GM19463 (cell line): ENCODE measurements around the gene SLC5A3.
A peak's percentile ranks its signal among the peaks of the same experiment; 100 is the strongest.

Experiments used
- ATAC-seq: cut with Tn5 transposase; IDR thresholded peaks from one replicate; pipeline ENCODE4 v1.9.1; 2021; ENCODE audit warnings: mild to moderate bottlenecking, moderate library complexity; ENCODE audit not compliant: unreplicated experiment

The SLC5A3 gene

DNA sequence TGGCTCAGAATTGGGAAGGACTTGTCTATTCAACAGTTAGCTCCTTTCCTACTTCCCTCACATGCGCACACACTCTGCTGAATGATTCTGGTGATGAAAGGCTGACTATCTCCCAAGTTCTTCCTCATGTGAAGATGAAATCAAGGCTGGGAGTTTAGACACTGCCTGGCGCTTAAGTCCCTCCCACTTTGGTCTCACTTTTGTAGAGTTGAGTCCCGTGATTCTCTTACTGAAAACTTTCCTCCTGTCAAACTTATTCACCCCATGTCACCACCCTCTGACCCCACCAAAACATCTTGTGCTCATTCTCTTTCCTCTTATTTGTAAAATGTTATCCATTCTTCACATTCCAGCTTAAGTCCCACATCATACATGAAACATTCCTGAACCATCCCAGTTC, 8.4 kb upstream of the SLC5A3 start:
- no peak for ATAC-seq

DNA sequence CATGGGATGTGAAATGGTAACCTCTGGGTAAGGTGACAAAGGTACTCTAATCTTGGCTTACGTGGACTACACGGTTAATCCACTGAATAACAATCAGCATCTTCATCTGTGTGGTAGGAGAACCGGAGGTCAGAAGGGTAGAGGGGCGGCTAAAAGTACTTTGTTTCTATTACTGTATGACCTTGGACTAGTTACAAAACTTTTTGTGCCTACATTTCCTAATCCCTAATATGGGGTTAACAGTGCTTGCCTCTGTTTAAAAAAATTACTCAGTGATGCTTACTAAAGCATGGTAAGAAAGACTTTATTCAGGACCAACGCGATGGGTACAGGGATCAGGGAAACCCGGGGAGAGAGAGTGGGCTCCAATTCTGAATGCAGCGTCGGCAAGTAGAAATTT, 1.7 kb upstream of the SLC5A3 start:
- no peak for ATAC-seq

GRCh38 chr21:34072145-34073031, 990 bp upstream of the SLC5A3 start:
- no peak for ATAC-seq

GRCh38 chr21:34073749-34074282, 438 bp downstream of the SLC5A3 start:
- ATAC-seq: peak; percentile 46

DNA sequence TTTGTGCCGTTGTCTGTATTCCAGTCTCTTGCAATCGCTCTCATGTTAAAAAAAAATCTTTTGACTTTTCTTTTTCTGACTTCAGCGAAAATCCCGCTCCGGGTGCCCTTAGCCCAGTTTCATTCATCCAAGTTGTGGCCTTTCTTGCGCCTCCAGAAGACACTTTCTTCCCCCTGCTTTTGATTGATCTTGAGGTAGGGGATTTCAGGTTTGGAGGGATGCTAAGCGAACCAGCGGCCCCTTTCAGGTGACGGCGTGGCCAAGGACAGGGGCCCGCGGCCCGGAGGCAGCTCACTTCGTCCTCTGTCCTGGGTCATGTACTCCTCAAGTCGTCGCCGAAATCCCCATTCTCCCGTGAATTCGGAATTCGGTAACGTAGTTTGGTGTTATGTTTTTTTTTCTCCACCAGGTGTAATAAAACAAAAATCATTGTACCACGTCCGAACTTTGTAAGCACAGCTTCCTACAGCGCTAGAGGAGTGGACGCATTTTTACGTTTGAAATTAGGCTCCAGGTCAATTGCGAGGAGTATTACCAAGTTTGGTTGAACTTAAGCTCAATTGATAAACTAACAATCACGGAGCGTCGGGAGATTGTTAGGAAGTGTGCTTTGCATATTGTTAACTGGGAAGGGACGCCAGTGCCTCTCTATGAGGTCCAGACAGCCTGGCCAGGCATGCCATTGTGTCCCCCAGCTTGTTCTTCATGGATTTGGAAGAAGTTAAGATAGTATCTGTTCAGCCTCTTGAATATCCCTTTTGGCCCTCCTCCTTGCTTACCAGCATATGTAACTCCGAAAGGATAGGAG, 1.1 kb downstream of the SLC5A3 start:
- ATAC-seq: no peak

DNA sequence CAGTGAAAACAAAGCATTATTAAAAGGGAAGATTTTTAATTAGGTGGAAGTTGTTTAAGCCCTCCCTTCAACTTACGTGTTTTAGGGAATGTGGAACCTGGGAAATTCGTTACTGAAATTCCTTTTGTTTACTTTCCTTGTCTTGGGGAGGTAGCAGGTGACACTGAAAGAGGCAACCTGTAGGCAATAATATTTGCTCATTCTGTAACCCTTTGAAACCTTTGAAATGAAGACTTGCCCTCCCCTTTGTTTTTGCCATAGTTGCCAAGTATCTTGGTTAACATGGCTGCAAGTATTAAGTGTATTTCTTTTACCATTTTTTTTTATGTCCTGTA, 1.7 kb downstream of the SLC5A3 start:
- no peak for ATAC-seq

- no peak for ATAC-seq
Measured at GRCh38 chr21:34075760-34076660, 2.6 kb downstream of the SLC5A3 start.

DNA sequence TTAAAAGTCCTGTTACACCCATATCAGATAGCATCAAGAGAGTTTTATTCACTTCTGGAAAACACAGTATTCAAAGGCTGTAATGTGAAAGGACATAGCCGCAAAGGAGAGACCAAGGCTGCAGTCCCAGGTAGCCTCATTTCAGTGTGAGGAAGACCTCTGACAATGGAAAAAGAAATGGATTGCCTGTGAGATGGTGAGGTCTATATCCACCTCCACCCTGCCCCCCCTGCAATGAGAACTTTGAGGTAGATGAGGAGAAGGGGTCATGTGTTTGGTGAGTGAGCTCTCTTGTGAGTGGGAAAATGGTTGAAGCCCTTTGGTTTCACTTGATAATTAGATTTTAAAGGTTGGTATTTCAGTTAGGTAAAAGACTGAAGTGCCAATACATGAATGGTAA, 3.5 kb downstream of the SLC5A3 start:
- no peak for ATAC-seq

GRCh38 chr21:34077888-34078287, 4.5 kb downstream of the SLC5A3 start:
- no peak for ATAC-seq

DNA sequence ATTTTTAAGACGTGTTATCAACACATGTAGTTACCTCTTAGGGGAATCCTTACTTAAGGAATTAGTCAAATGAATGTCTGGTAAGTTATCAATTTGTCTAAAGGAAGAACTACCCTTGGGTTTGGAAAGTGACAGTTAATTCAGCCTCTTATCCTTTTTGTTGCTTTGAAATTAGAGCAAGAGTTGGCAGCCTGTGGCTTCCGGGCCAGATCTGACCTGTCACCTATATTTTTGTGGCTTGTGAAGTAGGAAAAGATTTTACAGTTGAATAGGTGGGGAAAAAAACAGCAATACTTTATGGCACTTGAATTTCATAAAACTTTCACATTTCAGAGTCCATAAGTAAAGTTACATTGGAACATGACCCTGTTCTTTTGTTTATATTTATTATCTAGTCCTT, 5.5 kb downstream of the SLC5A3 start:
- ATAC-seq: no peak

- no peak for ATAC-seq
Measured at GRCh38 chr21:34080710-34081109, 7.3 kb downstream of the SLC5A3 start.

DNA sequence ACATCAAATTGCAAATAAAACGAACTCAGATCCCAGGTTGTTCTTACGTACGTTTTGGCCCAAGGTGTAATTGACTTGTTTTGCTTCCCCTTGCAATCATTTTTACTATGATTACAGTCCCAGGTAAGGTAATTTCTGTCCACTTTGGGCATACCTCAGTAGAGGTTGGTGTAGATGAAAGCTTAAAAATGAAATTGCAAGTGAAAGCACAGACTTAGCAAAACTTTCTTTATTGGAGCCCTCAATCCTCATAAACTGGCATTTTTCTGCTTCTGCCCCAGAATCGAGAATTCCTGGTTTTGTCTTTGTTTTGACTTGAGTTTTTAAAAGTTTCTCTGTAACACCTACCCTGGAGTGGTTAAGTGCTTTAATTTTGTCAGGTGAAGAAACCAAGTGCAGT, 9.4 kb downstream of the SLC5A3 start:
- no peak for ATAC-seq

- ATAC-seq: no peak
Measured at GRCh38 chr21:34083357-34083756, 10.0 kb downstream of the SLC5A3 start.

DNA sequence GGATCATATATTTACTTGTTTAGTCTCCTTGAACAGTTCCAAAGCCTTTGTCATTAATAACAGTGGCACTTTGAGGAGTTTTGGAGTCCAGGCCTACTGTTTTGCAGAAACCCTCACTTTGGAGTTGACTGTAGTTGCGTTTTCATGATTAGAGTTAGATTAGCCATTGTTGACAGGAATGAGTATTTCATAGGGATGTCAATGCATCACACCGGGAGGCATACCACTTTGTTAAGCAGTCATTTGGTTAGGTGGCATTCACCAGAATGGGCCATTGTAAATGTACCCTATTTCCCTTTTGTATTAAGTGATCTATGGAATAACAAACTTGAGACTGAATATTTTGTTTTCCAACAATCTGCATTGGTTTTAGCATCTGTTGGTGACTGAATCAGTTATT, 11.8 kb downstream of the SLC5A3 start:
- no peak for ATAC-seq

DNA sequence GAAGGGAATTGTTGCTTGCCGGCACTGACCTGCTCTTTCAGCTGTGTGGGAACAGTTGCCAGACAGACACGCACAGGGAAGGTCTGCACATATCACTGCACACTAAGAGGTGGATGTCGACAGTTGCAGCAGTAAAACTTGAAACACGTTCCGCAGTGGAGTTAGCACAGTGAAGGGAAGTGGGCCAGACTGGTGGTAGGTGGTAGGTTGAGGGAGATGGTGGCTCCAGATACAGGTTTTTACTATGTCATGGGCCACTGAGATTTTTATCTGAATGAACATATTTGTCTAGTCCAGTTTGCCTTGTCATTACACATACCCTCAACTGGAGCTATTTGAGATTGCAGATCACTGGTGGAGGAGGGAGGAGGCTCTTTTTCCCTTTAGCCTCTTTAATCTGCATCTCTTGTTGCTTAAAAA, 13.5 kb downstream of the SLC5A3 start:
- no peak for ATAC-seq

- no peak for ATAC-seq
Measured at GRCh38 chr21:34088752-34089151, 15.4 kb downstream of the SLC5A3 start.

DNA sequence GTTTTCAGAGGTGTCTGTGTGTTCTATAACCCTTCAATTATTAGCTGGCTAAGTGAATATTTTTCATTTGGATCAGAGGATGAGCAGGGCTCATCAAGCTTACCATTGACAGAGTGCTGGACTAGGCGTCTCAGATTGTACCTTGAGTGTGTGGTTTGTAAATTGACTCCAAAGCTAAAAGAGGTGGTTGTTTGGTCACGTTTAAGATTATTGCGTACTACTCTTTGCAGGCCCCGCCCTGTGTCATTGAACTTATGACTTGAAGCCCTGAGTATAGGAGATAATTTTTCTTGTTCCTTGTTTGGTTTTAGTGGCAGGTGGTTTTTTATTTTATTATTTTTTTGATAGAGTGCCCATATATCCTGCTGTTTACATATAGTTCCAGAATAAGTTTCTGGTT, 17.7 kb downstream of the SLC5A3 start:
- ATAC-seq: no peak

DNA sequence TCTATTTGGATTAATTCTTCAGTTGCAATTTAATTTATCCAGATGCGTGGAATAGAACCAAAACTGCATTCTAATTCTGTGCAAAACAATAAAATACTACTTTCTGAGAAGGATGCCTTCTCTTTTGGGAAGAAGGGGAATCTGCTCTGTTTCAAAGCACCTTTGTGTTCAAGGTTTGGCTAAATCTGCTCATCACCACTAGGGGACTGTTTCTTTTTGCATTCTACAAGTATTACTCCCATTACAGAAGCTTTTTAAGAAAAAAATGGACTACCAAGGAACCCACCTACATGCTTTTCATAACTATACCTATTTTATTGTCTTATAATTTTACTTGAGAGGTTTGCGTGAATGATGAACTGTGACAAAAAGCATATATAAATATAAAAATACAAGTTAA, 18.2 kb downstream of the SLC5A3 start:
- ATAC-seq: no peak

GRCh38 chr21:34092262-34092921, 19.0 kb downstream of the SLC5A3 start:
- ATAC-seq: no peak

DNA sequence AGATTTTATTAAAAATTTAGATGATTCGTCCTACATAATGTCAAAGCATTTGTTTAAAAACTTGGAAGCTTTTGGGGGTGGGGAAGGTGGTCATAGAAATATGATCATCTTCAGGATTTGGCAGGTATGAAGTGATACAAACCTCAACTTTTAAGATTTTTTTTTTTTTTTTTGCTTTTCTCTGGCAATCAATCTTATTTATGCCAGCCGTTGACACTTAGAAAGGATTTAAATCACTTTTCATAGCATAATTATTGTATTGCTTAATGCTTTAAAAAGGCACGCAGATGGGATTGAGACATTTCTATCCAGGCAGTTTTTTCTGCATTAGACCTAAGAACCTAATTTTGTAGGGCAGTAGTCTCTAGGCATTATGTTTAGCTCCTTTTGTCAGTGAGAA, 19.7 kb downstream of the SLC5A3 start:
- no peak for ATAC-seq
